Measurements from ENCODE around the gene BAG5.
"Not testable (repeated sequence)": the region's sequence is repeated elsewhere in the genome, so short reads cannot be mapped to it uniquely, and the experiment has no call there.

Gene BAG5

DNA sequence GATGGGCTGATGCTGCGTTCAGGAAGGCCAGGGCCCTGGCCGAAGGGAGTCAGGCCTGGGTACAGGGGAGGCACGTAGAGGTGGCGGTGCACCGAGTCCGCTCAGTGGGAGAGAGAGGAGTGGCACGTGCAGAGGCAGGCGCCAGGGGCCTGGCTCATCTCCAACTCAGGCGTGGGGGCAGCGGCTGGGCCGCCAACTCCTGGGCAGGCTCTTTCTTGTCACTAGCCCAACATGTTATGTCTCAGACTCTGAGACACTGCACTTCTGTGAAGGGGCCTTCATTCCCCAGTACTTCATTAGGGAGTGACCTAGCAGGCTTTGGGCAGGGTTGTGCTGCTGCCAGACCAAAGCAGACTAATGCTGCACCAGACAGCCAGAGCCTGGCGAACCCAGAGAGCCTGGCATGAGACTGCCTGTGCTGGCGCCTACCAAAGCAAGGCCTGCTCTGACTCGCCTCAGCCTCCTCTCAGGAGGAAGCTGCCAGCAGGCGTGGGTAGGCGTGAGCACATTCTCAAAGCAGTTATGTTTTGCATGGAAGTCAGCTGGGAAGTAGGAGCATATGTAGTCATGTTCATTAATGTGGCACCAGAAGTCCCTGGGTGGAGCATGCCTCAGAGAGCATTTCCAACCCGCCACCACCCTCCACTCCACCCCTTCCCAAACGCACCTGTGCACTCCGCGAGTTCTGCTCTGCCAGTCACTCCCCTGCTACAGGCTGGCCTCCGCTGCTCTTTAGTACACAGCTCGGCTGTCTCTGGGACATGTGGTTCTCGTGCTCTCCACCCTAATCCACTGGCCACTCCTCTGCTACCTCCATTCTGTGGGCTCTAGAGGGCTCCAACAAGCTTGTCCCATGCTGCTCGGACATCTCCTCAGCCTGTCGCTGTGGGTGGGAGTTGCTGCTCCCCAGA, 49.5 kb downstream of the BAG5 start:
- POLR2A ChIA-PET = no interaction called here
- DNase-seq (ENCODE audit: extremely low spot score) = no peak
- TF ChIP-seq TARDBP (IDR thresholded peaks at IDR 0.05) (no peak), ARNT (IDR thresholded peaks at IDR 0.05) (no peak), FOXM1 (IDR thresholded peaks at IDR 0.05; ENCODE audit: borderline replicate concordance) (no peak), ELF4 (IDR thresholded peaks at IDR 0.05) (no peak), FOXK2 (IDR thresholded peaks at IDR 0.05) (no peak), NFRKB (IDR thresholded peaks at IDR 0.05) (no peak)
- CTCF ChIA-PET = no interaction called here

DNA sequence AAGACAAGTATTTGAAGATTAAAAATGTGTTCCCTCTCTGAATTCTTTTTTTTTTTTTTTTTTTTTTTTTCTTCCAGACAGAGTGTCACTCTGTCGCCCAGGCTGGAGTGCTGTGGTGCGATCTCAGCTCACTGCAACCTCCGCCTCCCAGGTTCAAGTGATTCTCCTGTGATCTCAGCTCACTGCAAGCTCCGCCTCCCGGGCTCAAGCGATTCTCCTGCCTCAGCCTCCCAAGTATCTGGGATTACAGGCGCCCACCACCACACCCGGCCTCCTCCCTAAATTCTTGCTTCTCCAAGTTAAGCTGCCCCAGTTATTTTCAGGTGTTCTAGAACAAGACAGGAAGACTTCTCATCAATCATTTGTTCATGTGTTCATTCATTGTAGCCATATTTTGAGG, 50.3 kb downstream of the BAG5 start:
- POLR2A ChIA-PET; DNase-seq (ENCODE audit: extremely low spot score): not testable (repeated sequence)
- CTCF ChIA-PET = interaction anchor here (0.7 kb wide), 1 partner anchor 9 kb away, joined by 4 read pairs; no protein-coding TSS in a partner anchor

DNA sequence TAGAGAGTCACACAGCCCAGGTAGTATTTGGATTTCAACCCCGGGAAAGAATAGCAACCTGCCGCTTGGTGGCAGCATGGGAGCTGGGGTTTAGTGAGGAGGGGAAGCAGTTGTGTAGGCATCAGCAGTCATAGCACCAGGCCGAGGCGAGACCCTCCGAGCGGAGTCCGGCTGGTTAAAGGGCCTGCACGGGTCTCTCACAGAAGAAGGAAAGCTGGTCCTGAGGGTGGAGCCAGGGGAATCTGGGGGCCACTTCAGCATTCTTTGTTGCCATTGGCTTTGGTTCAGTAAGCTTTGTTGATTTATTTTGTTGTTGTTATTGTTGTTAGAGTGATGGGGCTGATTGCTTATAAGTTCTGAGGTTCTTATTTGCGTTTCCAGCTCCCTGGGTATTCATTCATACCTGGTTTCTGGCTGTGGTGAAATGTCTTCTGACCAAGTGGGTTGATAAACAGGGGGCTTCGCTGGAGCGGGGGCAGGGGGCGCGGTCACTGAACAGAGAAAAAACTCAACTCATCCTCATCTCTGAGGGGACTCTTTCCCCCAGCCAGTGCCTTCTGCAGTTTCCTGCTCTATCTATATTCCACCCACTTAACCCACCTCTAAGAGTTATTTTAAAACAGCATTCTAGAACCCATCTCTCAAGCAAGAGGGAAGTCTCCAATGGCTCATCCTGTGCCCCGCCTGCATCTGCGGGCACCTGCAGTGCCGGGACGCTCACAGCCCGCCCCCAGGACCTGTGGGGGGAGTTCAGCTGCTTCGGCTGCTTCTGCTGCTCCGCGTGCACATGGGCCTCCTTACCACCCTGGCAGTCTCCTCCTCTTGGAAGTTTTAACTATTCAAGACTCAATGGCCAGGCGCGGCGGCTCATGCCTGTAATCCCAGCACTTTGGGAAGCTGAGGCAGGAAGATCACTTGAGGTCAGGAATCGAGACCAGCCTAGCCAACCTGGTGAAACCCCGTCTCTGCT, 51.4 kb downstream of the BAG5 start:
- TF ChIP-seq FOXM1 (IDR thresholded peaks at IDR 0.05; ENCODE audit: borderline replicate concordance) = no peak
- TF ChIP-seq CTBP1 (IDR thresholded peaks at IDR 0.05; ENCODE audit: borderline replicate concordance) = no peak
- no peak for TF ChIP-seq ZNF384 (IDR thresholded peaks at IDR 0.05)
- no peak for TF ChIP-seq ELF4 (IDR thresholded peaks at IDR 0.05)
- TF ChIP-seq LEF1 (IDR thresholded peaks at IDR 0.05; ENCODE audit: borderline replicate concordance) = no peak
- no peak for TF ChIP-seq HDGF (IDR thresholded peaks at IDR 0.05; ENCODE audit: borderline replicate concordance)
- no peak for TF ChIP-seq NFRKB (IDR thresholded peaks at IDR 0.05)
- no peak for TF ChIP-seq SP1 (IDR thresholded peaks at IDR 0.05)
- TF ChIP-seq BHLHE40 (IDR thresholded peaks at IDR 0.05; ENCODE audit: borderline replicate concordance) = no peak
- no peak for TF ChIP-seq SUZ12 (IDR thresholded peaks at IDR 0.05)
- no peak for TF ChIP-seq ARNT (IDR thresholded peaks at IDR 0.05)
- no peak for TF ChIP-seq FOXA1 (IDR thresholded peaks at IDR 0.05)
- no peak for TF ChIP-seq FOXK2 (IDR thresholded peaks at IDR 0.05)
- TF ChIP-seq, protein P1, sequence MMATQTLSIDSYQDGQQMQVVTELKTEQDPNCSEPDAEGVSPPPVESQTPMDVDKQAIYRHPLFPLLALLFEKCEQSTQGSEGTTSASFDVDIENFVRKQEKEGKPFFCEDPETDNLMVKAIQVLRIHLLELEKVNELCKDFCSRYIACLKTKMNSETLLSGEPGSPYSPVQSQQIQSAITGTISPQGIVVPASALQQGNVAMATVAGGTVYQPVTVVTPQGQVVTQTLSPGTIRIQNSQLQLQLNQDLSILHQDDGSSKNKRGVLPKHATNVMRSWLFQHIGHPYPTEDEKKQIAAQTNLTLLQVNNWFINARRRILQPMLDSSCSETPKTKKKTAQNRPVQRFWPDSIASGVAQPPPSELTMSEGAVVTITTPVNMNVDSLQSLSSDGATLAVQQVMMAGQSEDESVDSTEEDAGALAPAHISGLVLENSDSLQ (IDR thresholded peaks at IDR 0.05) = no peak
- no peak for TF ChIP-seq L3MBTL2 (conservative IDR thresholded peaks at IDR 0.05)
- no peak for TF ChIP-seq TARDBP (IDR thresholded peaks at IDR 0.05)
- ChIA-PET CTCF (interaction anchor here (1.1 to 1.2 kb wide), 2 partner anchors 8 to 11 kb away, joined by 3 to 5 read pairs; no protein-coding TSS in a partner anchor), POLR2A (interaction anchor here (1.0 kb wide), 1 partner anchor 9 kb away, joined by 3 read pairs; no protein-coding TSS in a partner anchor)
- DNase-seq (ENCODE audit: extremely low spot score) = no peak

DNA sequence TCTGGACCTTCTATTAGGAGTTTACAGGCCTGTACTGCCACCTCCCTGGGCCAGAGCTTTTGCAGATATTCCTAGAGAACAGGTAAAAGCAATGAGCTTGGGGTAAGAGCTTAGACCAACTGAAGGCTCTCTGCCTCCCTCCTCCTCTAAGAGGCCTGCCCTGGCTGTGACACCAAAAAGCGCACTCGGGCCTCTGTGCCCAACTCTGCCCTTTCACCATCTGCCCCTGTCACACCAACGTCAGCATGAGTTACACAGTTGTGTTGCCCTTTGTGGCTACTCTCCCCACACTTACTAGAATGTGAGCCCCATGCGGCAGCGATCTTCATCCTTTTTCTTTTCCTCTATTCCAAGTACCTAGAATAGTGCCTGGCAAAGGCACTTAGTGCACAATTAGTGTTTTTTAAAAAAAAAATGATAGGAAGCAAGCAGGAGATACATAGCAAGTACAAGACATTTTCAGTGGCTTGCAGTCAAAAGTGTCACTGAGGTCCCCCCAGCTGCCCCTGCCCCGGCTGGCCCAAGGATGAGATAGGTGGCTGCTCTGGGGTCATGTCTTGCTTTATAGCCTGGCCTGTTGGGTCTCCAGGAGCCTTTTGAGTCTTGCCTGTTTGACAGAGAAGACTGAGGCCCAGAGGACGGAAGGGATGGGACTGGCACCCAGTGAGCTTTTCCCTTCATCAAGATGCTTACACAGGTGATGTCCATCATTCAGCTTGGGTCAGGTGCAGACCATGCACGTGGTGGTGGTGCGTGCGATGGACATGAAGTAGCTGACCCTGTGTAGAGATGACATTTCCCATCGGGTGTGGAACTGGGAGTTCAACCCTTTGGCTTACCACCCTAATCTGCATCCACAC, 52.4 kb downstream of the BAG5 start:
- no peak for DNase-seq (ENCODE audit: extremely low spot score)
- POLR2A ChIA-PET = interaction anchor here (1.0 kb wide), 1 partner anchor 8 kb away, joined by 3 read pairs; no protein-coding TSS in a partner anchor
- TF ChIP-seq NFRKB (IDR thresholded peaks at IDR 0.05) (no peak), FOXK2 (IDR thresholded peaks at IDR 0.05) (no peak), LEF1 (IDR thresholded peaks at IDR 0.05; ENCODE audit: borderline replicate concordance) (no peak), ZNF384 (IDR thresholded peaks at IDR 0.05) (no peak), ELF4 (IDR thresholded peaks at IDR 0.05) (no peak), FOXA1 (IDR thresholded peaks at IDR 0.05) (no peak), HDGF (IDR thresholded peaks at IDR 0.05; ENCODE audit: borderline replicate concordance) (no peak), SP1 (IDR thresholded peaks at IDR 0.05) (no peak)
- TF ChIP-seq, protein P1 (IDR thresholded peaks at IDR 0.05) = no peak
- CTCF ChIA-PET = interaction anchor here (1.1 to 1.2 kb wide), 2 partner anchors 8 to 10 kb away, joined by 3 to 5 read pairs; no protein-coding TSS in a partner anchor

DNA sequence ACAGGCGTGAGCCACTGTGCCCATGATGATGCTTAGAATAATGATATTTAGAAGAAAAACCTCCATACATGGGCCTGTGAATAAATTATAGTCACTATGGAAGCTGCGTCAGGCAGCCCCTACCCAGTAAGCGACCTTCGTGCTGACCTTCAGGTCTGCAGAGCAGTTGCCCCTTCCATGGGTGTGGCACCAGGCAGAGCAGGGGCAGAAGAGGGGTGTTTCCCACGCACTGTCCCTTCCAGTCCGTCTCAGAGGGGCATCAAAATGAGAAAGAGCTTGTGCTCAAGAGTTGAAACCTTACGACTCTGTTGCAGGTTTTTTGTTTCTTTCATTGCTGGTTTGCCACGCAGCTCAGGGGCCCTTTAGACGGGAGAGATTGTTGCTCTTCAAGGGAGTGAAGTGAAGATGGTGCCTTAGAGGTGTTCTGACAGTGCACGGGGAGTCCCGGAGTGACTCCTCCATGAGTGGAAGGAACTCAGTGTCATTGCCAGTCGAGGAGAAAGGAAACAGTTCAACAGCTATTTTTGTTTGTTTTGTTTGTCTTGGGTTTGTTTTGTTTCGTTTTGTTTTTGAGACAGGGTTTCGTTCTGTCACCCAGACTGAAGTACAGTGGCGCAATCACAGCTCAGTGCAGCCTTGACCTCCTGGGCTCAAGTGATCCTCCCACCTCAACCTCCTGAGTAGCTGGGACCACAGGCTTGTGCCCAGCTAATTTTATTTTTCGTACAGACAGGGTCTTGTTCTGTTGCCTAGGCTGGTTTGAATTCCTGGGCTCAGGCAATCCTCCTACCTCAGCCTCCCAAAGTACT, 53.7 kb downstream of the BAG5 start:
- CTCF ChIA-PET = interaction anchor here (0.6 kb wide), 1 partner anchor 11 kb away, joined by 6 read pairs; no protein-coding TSS in a partner anchor
- no peak for DNase-seq (ENCODE audit: extremely low spot score)
- no peak for TF ChIP-seq NFRKB (IDR thresholded peaks at IDR 0.05)
- no peak for TF ChIP-seq ELF4 (IDR thresholded peaks at IDR 0.05)
- POLR2A ChIA-PET = no interaction called here
